Activated CD8-positive, alpha-beta T cell treated with anti-CD3 and anti-CD28 coated beads for 36 hours (primary cell): Measurements from ENCODE around the gene MYO5C. TPM values are rescaled to one million over a fixed set of nuclear protein-coding genes. Genes with fewer than 3 reads are reported as not detected.

Experiments used
- ATAC-seq: fragments of 200-7000 bp; cut with Tn5 transposase; one replicate; pipeline ENCODE4 v1.10.0; 2021; ENCODE audit warnings: mild to moderate bottlenecking, moderate library complexity
- CTCF ChIA-PET: fragments of 350-600 bp; sonication (Branson Sonifier 250); formaldehyde crosslinking; loops from one replicate; lab custom pipeline; 2021; ENCODE audit warnings: antibody characterized with exemption; lab: Charles Lee
- POLR2A ChIA-PET: fragments of 350-600 bp; sonication (Branson Sonifier 250); formaldehyde crosslinking; loops from one replicate; lab custom pipeline; 2021; ENCODE audit warnings: antibody characterized with exemption; lab: Charles Lee
- DNase-seq: peaks from one replicate; pipeline ENCODE4 v3.0.0-alpha.2; 2020
- H3K27ac Mint-ChIP-seq: one replicate; pipeline ENCODE4 v1.8.0; 2021; ENCODE audit warnings: mild to moderate bottlenecking, mixed read lengths
- H3K27me3 Mint-ChIP-seq: one replicate; pipeline ENCODE4 v1.8.0; 2021; ENCODE audit warnings: mixed read lengths
- H3K36me3 Mint-ChIP-seq: one replicate; pipeline ENCODE4 v1.8.0; 2021; ENCODE audit warnings: low read depth, mixed read lengths
- H3K4me1 Mint-ChIP-seq: one replicate; pipeline ENCODE4 v1.8.0; 2021; ENCODE audit warnings: low read depth, mixed read lengths
- H3K4me3 Mint-ChIP-seq: one replicate; pipeline ENCODE4 v1.8.0; 2021; ENCODE audit warnings: mild to moderate bottlenecking, moderate library complexity, mixed read lengths
- H3K9me3 Mint-ChIP-seq: one replicate; pipeline ENCODE4 v1.8.0; 2021; ENCODE audit warnings: mixed read lengths
- intact Hi-C: fragments of 100-400 bp; cut with micrococcal nuclease; formaldehyde crosslinking; loops from one replicate; pipeline ENCODE4 v1.10.0; 2022
- total RNA-seq, 2 experiments: library from RNA; stranded (reverse); gene quantifications; one replicate each; pipeline ENCODE4 v1.2.3, GENCODE V29; 2021
- TF ChIP-seq, protein P1 (sequence below): fragments of 200-600 bp; IDR thresholded peaks from one replicate; pipeline ENCODE4 v1.8.0; 2022; ENCODE audit warnings: antibody characterized with exemption, mild to moderate bottlenecking

The MYO5C gene
- total RNA-seq, 2 experiments from 2014 or later: 1.3 to 1.9 TPM

DNA sequence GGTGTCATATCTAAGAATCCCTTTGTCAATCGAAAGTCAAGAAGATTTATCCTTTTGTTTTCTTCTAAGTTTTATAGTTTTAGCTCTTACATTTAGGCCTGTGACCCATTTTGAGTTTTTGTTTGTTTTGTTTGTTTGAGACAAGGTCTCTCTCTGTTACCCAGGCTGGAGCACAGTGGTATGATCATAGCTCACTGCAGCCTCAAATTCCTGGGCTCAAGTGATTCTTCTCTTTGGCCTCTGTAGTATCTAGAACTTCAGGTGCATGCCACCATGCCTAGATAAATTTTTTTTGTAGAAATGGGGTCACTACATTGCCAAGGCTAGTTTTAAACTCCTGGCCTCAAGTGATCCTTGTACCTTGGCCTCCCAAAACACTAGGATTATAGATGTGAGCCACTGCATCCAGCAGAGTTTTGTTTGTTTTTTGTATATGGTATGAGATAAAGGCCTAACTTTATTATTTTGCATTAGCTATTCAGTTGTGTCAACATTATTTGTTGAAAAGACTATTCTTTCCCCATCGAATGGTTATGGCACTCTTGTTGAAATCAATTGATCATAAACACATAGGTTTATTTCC, 5.8 kb upstream of the MYO5C start:
- TF ChIP-seq, protein P1, sequence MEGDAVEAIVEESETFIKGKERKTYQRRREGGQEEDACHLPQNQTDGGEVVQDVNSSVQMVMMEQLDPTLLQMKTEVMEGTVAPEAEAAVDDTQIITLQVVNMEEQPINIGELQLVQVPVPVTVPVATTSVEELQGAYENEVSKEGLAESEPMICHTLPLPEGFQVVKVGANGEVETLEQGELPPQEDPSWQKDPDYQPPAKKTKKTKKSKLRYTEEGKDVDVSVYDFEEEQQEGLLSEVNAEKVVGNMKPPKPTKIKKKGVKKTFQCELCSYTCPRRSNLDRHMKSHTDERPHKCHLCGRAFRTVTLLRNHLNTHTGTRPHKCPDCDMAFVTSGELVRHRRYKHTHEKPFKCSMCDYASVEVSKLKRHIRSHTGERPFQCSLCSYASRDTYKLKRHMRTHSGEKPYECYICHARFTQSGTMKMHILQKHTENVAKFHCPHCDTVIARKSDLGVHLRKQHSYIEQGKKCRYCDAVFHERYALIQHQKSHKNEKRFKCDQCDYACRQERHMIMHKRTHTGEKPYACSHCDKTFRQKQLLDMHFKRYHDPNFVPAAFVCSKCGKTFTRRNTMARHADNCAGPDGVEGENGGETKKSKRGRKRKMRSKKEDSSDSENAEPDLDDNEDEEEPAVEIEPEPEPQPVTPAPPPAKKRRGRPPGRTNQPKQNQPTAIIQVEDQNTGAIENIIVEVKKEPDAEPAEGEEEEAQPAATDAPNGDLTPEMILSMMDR: no peak
- intact Hi-C loops: no loop called here
- ChIA-PET POLR2A (no interaction called here), CTCF (no interaction called here)
- Mint-ChIP-seq H3K36me3 (no peaks in the 10 kb centered on the region), H3K27me3 (peaks cover 7% of the 10 kb centered on the region), H3K4me1 (peaks cover 6% of the 10 kb centered on the region), H3K9me3 (no peaks in the 10 kb centered on the region), H3K4me3 (no peak overlapping the region), H3K27ac (no peak overlapping the region)
- no peak for ATAC-seq
- DNase-seq: no peak

DNA sequence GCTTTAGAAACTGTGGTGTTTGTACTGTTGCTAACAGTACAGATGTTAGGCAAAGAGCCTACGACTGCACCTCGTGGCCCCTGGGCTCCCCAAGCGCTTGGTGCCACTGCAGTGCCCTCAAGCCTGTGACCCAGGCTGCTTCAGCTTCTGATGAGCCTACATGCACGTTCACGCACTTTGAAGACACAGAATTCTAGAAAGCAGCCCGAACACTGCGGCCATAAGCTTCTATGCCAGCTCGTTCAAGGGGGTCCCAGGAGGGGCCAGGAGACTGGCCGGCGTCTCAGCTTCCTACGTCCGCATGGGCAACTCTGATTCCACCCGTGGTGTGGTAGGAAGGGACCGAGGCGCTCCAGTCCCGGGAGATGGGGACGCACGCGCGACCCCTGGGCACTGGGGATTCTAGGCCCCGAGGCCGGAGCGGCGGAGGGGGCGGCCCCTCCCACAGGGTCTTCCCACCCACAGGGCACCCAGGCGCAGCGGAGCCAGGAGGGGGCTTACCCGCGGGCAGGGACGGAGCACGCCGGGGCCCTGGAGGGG, 653 bp downstream of the MYO5C start:
- CTCF ChIA-PET: interaction anchor here (2.9 kb wide), 1 partner anchor 38 kb away, joined by 9 read pairs; no protein-coding TSS in a partner anchor
- DNase-seq: no peak
- Mint-ChIP-seq H3K9me3 (no peaks in the 10 kb centered on the region), H3K36me3 (no peaks in the 10 kb centered on the region), H3K4me1 (peaks cover 3% of the 10 kb centered on the region), H3K27me3 (peaks cover 28% of the 10 kb centered on the region), H3K27ac (no peak overlapping the region), H3K4me3 (peak overlapping the region; percentile 46)
- TF ChIP-seq, protein P1: no peak
- intact Hi-C loops: no loop called here
- POLR2A ChIA-PET: interaction anchor here (1.1 kb wide), 1 partner anchor 27 kb away, joined by 3 read pairs; no protein-coding TSS in a partner anchor
- peak; percentile 25 for ATAC-seq

DNA sequence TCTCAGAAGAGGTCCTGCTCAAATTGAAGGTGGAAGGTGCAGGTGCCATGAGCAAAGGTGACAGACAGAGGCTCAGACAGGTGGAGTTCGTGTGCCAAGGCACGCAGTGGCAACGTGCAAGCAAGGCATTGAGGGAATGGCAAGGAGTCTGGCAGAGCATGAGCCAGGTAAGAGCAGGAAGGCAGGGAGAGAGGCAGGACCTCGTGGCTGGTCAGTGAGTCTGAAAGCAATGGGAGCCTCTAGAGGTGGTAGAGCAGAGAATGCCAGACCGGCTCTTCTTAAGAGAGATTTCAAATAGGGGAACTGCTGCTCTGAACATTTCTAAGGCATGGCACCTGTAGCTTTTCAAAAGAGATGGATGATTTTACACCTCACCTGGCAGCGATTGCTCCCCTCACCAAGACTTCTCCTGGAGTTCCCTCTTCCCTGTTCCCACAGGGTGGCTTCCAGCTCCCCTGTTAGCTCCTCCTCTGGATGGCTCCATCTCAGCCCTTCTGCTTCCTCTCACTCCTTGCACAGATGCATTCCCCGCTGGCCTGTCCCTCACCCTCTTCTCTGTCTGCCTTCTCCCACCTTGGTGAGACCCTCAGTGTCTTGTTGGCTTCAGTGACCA, 2.7 kb downstream of the MYO5C start:
- no peak for ATAC-seq
- no peak overlapping the region for H3K27ac Mint-ChIP-seq

DNA sequence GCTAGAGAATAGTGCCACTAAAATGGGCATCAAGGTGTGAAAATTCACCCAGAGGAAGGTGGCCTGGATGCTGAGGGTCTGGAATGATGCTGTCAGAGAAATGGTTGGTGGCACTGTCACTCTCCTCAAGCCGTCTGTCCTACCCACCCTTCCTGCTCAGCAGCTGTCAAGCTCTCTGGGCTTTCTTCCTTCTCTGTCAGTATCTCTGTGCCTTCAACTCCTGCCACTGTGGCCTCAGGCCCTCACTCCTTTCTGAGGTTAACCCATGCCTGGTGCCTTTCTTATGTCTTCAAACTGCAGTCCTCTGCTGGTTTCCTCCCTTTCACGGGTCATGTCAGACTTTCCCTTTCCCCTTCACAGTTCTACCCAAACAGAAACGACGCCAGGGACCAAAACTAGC, 4.4 kb downstream of the MYO5C start:
- ChIA-PET POLR2A (no interaction called here), CTCF (no interaction called here)
- peaks cover 20% of the 10 kb centered on the region for H3K27me3 Mint-ChIP-seq
- no peaks in the 10 kb centered on the region for H3K9me3 Mint-ChIP-seq
- TF ChIP-seq, protein P1: no peak
- peak; percentile 34 for ATAC-seq
- no peak overlapping the region for H3K27ac Mint-ChIP-seq
- no peaks in the 10 kb centered on the region for H3K36me3 Mint-ChIP-seq
- no peak overlapping the region for H3K4me3 Mint-ChIP-seq
- no peak for DNase-seq
- peaks cover 3% of the 10 kb centered on the region for H3K4me1 Mint-ChIP-seq
- intact Hi-C loops: no loop called here

More for the DNA sequence above, 2.7 kb downstream of the MYO5C start:
- CTCF ChIA-PET: interaction anchor here (0.7 to 1.0 kb wide), 2 partner anchors 11 to 36 kb away, joined by 3 read pairs; no protein-coding TSS in a partner anchor
- Mint-ChIP-seq H3K27me3 (peaks cover 23% of the 10 kb centered on the region), H3K9me3 (no peaks in the 10 kb centered on the region), H3K4me1 (peaks cover 3% of the 10 kb centered on the region), H3K36me3 (no peaks in the 10 kb centered on the region), H3K4me3 (no peak overlapping the region)
- intact Hi-C loops: no loop called here
- no peak for DNase-seq
- TF ChIP-seq, protein P1: no peak
- POLR2A ChIA-PET: no interaction called here

DNA sequence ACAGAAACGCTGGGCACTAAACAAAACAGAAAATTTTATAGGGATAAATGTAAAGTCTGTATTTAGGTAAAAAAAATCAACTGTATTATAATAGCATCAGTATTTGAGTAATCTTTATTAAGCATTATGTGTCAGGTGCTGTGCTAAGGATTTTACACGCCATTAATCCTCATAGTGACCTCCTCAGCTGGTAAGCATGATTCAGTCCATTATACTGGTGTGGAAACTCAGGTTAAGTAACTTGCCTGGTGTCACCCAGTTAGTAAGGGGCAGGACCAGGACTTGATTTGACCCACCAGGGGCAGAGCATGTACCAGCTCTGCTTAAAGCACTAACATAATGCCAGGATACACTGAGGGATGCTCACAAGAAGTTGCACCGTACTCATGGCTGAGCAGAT, 4.8 kb downstream of the MYO5C start:
- intact Hi-C loops: no loop called here
- no peak for ATAC-seq
- TF ChIP-seq, protein P1: no peak
- no peak for DNase-seq
- H3K27ac Mint-ChIP-seq: no peak overlapping the region
- H3K4me1 Mint-ChIP-seq: peaks cover 3% of the 10 kb centered on the region
- POLR2A ChIA-PET: interaction anchor here (0.6 kb wide), 1 partner anchor 252 kb away, joined by 3 read pairs; no protein-coding TSS in a partner anchor
- H3K9me3 Mint-ChIP-seq: no peaks in the 10 kb centered on the region
- peaks cover 19% of the 10 kb centered on the region for H3K27me3 Mint-ChIP-seq
- no peaks in the 10 kb centered on the region for H3K36me3 Mint-ChIP-seq
- CTCF ChIA-PET: no interaction called here
- no peak overlapping the region for H3K4me3 Mint-ChIP-seq
